GM21381 (cell line): Measurements from ENCODE around the gene LGR5.
"Not testable (repeated sequence)": the region's sequence is repeated elsewhere in the genome, so short reads cannot be mapped to it uniquely, and the experiment has no call there.

Source experiments
- ATAC-seq: cut with Tn5 transposase; IDR thresholded peaks from one replicate; pipeline ENCODE4 v1.9.1; 2021; ENCODE audit warnings: mild to moderate bottlenecking, moderate library complexity; ENCODE audit not compliant: unreplicated experiment

LGR5 gene

GRCh38 chr12:71546322-71546861 lies 106.8 kb downstream of the LGR5 start:
- no peak for ATAC-seq

DNA sequence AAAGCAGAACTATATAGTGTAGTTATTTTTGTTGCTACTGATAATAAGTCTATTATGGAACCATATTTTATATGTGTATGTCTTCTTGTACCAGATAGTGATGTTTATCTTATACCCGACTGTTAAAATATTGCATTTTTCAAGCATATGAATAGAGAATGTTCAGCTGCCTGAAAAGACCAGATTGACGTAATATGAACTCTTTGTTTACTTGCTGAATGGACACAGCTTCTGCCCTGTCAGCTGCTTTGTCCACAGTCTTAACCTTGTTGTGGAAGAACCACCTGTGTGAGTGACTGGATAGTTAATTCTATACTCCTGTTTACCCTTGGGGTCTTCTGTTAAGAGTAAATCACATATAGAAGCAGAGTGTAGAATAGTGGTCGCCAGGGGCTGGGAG lies 109.3 kb downstream of the LGR5 start:
- ATAC-seq: no peak

DNA sequence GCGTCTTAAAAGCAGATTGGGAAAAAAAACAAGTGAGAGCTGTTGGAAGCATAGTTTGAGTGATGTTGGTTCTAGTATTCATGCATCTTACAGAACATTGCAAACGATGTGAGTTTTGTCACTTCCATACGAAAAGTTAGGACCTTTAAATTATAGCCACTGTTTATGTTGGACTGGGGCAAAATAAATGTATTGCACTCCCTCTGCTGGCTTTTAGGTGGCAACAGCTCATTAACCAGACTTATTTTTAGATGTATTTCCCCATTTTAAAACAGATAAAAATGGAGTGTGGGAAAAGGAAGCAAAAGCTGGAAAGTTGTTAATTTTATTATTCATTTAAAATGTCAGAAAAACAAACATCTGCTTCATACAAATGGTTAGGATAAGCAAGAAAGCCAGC lies 111.9 kb downstream of the LGR5 start:
- ATAC-seq: no peak

- no peak for ATAC-seq
Measured at GRCh38 chr12:71552728-71553501, 113.3 kb downstream of the LGR5 start.

- no peak for ATAC-seq
Measured at GRCh38 chr12:71555191-71555590, 115.6 kb downstream of the LGR5 start.

DNA sequence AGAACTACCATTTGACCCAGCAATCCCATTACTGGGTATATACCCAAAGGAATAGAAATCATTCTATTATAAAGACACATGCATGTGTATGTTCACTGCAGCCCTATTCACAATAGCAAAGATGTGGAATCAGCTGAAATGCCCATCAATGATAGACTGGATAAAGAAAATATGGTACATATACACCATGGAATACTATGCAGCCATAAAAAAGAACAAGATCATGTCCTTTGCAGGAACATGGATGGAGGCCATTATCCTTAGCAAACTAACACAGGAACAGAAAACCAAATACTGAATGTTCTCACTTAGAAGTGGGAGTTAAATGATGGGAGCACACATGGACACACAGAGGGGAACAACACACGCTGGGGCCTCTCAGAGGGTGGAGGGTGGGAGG lies 116.2 kb downstream of the LGR5 start:
- not testable (repeated sequence) for ATAC-seq

- ATAC-seq: no peak
Measured at GRCh38 chr12:71556448-71556847, 116.8 kb downstream of the LGR5 start.

GRCh38 chr12:71556875-71557274 lies 117.3 kb downstream of the LGR5 start:
- ATAC-seq: no peak

DNA sequence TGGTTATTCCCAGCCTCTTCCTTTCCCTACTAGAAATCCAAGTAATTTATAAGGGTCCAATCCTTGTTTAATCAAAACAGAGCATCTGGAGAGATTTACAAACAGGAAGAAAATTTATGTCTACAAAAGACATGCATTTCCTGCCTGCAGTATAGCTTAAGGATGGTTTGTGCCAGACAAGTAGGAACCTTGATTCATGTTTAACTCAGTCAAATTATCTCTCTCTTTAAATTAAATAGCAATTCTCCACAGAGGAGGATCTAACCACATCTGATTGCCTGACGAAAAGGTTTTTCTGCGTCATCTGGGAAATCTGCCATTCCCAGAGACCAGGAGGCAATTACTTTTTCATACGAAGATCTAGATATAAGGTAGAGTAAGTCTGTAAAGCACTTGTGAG lies 118.8 kb downstream of the LGR5 start:
- ATAC-seq: no peak

- ATAC-seq: no peak
Measured at GRCh38 chr12:71562676-71563595, 123.3 kb downstream of the LGR5 start.

GRCh38 chr12:71565535-71565934 lies 125.9 kb downstream of the LGR5 start:
- ATAC-seq: no peak

DNA sequence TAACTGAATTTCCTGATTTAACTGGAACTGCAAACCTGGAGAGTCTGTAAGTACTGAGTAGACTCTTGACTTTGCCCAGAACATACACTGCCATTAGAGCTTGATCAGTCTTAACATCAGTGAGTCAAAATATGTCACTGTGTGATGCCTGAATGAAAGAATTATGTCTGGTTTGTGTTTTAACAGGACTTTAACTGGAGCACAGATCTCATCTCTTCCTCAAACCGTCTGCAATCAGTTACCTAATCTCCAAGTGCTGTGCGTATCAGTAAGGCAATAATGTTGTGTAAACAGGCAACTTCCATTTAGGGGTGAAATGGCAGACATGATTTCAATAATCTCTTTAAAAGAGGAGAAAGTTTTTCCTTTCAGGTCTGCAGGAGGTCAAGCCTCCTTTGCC lies 127.1 kb downstream of the LGR5 start:
- no peak for ATAC-seq

DNA sequence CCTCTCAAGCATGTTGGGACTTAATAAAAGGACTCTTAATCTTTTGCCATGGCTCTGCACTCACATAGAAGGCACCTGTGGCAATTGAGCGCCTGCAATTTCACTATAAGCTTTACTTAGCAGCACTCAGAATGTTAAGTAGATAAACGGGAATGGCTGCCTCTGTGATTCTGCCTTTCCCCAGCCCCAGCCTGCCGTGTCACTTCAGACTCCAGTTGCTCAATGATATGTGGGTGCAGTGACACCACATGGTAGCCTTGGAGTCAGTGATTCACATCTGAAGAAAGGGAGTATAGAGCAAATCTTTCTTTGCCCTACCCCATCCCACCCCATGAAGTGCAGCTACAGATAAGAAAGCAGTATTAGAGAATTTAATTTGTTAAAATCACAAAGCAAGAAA lies 127.9 kb downstream of the LGR5 start:
- no peak for ATAC-seq

- ATAC-seq: not testable (repeated sequence)
Measured at GRCh38 chr12:71569885-71570284, 130.3 kb downstream of the LGR5 start.

GRCh38 chr12:71576496-71576895 lies 136.9 kb downstream of the LGR5 start:
- ATAC-seq: no peak

DNA sequence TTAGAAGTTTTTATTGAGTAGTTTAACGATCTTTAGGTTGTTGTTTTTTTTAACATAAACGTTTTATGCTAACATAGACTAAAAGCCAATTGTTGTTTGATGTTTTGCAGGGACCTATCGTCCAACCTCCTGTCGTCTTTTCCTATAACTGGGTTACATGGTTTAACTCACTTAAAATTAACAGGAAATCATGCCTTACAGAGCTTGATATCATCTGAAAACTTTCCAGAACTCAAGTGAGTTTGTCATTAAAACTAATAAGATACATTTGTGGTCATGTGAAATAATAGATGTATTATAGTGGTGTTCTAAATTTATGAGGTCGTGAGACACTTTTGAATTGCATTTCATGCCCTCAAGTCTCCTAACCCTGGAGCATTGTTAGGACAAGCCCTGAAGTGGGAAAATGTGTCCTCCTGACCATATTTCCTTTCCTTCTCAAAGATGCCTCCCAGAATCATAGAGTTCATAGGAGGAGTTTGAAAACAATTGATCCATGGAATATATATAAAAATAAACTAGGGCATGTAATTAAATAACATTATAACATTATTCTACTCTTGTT lies 139.2 kb downstream of the LGR5 start:
- no peak for ATAC-seq

DNA sequence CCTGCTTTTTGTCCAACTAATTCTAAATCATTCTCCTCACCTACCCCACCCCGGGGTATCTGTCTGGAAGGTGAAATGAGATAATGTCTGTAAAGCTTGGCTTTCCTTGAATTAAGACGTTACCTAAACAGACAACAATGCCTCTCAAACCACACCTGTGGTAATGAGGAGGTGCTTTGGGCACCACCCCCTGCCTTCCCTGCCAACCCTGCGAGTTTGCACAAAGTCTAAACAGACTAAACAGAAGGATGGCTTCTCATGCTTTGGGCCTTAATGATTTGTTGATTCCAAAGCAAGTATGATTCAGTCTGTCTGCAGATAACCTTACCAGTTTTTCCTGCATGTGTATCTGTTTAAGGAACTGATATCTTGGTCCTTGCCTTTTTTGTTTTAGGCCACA lies 141.6 kb downstream of the LGR5 start:
- no peak for ATAC-seq

- no peak for ATAC-seq
Measured at GRCh38 chr12:71582925-71583324, 143.3 kb downstream of the LGR5 start.

DNA sequence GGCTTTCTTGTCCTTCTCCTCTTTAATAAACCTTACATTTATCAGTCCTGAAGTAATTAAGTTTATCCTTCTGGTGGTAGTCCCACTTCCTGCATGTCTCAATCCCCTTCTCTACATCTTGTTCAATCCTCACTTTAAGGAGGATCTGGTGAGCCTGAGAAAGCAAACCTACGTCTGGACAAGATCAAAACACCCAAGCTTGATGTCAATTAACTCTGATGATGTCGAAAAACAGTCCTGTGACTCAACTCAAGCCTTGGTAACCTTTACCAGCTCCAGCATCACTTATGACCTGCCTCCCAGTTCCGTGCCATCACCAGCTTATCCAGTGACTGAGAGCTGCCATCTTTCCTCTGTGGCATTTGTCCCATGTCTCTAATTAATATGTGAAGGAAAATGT lies 144.8 kb downstream of the LGR5 start:
- no peak for ATAC-seq

DNA sequence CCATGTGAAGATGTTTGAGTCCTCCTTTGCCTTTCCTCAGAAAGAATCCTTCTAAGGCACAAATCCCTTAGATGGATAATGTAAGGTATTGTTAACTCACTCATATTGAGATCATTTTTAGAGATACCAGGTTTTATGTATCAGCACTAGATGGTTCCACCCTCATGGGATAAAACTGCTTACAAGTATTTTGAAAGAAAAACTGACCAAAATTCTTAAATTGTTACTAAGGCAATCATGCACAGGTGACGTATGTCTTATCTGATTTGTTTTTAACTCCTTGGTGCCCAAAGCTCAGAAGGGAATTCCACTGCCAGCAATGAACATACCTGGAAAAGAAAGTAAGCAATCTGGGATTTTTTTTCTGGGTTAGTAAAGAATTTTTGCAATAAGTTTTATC lies 145.6 kb downstream of the LGR5 start:
- no peak for ATAC-seq

DNA sequence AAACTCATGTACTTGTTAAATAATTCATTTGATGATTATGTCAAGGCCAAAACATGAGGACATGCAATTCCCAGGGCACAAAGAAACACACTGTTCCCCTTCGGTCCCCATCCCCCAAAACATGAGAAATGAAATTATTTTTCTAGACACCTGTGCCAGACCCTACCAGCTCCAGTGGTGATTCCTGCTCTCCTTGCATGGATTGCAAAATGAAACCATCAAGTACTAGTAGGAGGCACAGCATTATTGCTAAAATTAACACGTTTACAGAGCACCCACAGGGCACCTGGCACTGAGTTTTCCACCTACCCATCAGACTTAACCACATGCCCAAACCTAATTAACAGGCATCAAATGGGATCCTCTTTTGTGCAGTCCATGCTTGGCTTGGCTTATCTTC lies 147.4 kb downstream of the LGR5 start:
- no peak for ATAC-seq
